GM12873 (cell line): Measurements from ENCODE around the gene GORAB.

Source experiments
- CTCF ChIP-seq: IDR thresholded peaks from 2 replicates; pipeline ENCODE4 v1.5.1; 2012; ENCODE audit warnings: low read depth, mild to moderate bottlenecking, moderate library complexity, low read length, control low read depth; ENCODE audit not compliant: insufficient read depth; ENCODE audit errors: missing control alignments

Gene GORAB

GRCh38 chr1:170521818-170522217, 10.1 kb upstream of the GORAB start:
- TF ChIP-seq CTCF = no peak

- TF ChIP-seq CTCF = no peak
These were observed 801 bp upstream of the GORAB start for GRCh38 chr1:170530972-170531757.

- TF ChIP-seq CTCF = no peak
These were observed 1.3 kb downstream of the GORAB start for GRCh38 chr1:170533298-170533697.

- no peak for TF ChIP-seq CTCF
These were observed 2.7 kb downstream of the GORAB start for GRCh38 chr1:170534626-170535147.

- TF ChIP-seq CTCF = no peak
These were observed 3.5 kb downstream of the GORAB start for GRCh38 chr1:170535418-170535817.

- no peak for TF ChIP-seq CTCF
These were observed 5.1 kb downstream of the GORAB start for GRCh38 chr1:170536924-170537551.

- TF ChIP-seq CTCF = no peak
These were observed 6.0 kb downstream of the GORAB start for GRCh38 chr1:170537798-170538503.
